HepG2 (cell line): ENCODE measurements around the gene ZSCAN21.

ENCODE experiments used
- FOXK2 ChIP-seq: fragments of 450-650 bp; IDR thresholded peaks from 2 replicates; pipeline ENCODE4 v1.6.1; 2016
- NFE2 ChIP-seq: sonication (generic); formaldehyde crosslinking; IDR thresholded peaks from 2 replicates; pipeline ENCODE4 v1.4.0; 2020; ENCODE audit warnings: missing genetic modification reagents
- ZNF350 ChIP-seq: sonication (generic); formaldehyde crosslinking; IDR thresholded peaks from 2 replicates; pipeline ENCODE4 v1.4.0; 2020; ENCODE audit warnings: mild to moderate bottlenecking, low read depth, missing genetic modification reagents, borderline replicate concordance
- ZNF549 ChIP-seq: sonication (generic); formaldehyde crosslinking; IDR thresholded peaks from 2 replicates; pipeline ENCODE4 v1.5.0; 2020; ENCODE audit warnings: missing genetic modification reagents

DNA sequence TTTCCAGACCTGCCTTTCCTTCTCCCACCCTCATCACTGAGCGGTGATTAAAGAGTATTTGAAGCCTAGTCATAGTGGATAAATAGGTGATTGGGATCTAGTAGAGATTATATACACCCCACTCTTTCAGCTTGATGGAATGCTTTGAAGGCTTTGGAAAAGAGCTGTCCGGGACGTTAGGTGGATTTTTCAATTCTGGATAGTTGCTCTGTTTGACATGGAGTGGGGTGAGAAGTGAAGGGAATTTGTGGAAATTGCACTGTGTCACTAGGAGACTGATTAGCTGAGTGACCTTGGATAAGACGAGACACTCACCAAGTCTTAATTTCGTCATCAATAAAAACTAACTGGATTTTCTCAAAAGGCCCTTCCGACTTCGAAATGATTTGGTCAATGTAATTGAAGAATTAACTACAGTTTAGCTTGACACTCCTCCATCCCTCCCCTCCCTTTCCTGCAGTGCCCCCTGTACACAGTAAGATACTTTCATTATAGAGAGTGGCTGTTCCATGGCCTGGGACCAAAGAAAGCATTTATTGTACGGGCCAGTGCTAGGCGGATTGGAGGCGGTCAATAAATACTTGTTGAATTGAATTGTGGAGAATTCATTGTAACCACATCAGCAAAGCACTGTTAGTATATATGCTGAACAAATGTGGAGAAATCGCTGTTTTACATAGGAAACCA lies 33.2 kb upstream of the ZSCAN21 start:
- no peak for TF ChIP-seq ZNF350
- TF ChIP-seq ZNF549 (CRISPR knock-in tag) = no peak
- TF ChIP-seq FOXK2 = no peak
- TF ChIP-seq NFE2 (CRISPR knock-in tag) = no peak
